GM23338 (cell line): ENCODE data around the gene TNS1. TPM values are rescaled to one million over a fixed set of nuclear protein-coding genes. Genes with fewer than 3 reads are reported as not detected.

ENCODE experiments used
- ATAC-seq: fragments of 200-7000 bp; cut with Tn5 transposase; 3 replicates; pipeline ENCODE4 v1.9.1; 2020
- DNase-seq: peaks from one replicate; pipeline ENCODE4 v3.0.0-alpha.2; 2015; ENCODE audit warnings: low spot score
- H2AFZ ChIP-seq: fragments of 200-600 bp; sonication (generic); 2 replicates; pipeline ENCODE4 v1.8.0; 2016; ENCODE audit warnings: antibody characterized with exemption, mild to moderate bottlenecking, moderate library complexity
- H3F3A ChIP-seq: fragments of 200-600 bp; sonication (generic); replicated peaks from 2 replicates; pipeline ENCODE4 v1.8.0; 2017; ENCODE audit warnings: antibody characterized with exemption, mixed run types, low read depth
- H3K27ac ChIP-seq: fragments of 200-600 bp; sonication (generic); 2 replicates; pipeline ENCODE4 v1.6.1; 2016; ENCODE audit warnings: low read depth
- H3K27me3 ChIP-seq: fragments of 200-600 bp; sonication (generic); 2 replicates; pipeline ENCODE4 v1.8.0; 2016; ENCODE audit warnings: mild to moderate bottlenecking, mixed run types, moderate library complexity; ENCODE audit not compliant: insufficient read depth
- H3K36me3 ChIP-seq: fragments of 200-600 bp; sonication (generic); 2 replicates; pipeline ENCODE4 v1.8.0; 2016; ENCODE audit warnings: mild to moderate bottlenecking; ENCODE audit not compliant: insufficient read depth
- H3K4me1 ChIP-seq: fragments of 200-600 bp; sonication (generic); 2 replicates; pipeline ENCODE4 v1.8.0; 2016; ENCODE audit warnings: mild to moderate bottlenecking, moderate library complexity; ENCODE audit not compliant: insufficient read depth
- H3K4me2 ChIP-seq: fragments of 200-600 bp; sonication (generic); 2 replicates; pipeline ENCODE4 v1.7.1; 2017; ENCODE audit warnings: mixed run types
- H3K4me3 ChIP-seq: fragments of 200-600 bp; sonication (generic); 2 replicates; pipeline ENCODE4 v1.6.1; 2016; ENCODE audit warnings: mixed run types
- H3K79me2 ChIP-seq: fragments of 200-600 bp; sonication (generic); replicated peaks from 2 replicates; pipeline ENCODE4 v1.8.0; 2017; ENCODE audit warnings: mild to moderate bottlenecking; ENCODE audit not compliant: insufficient read depth
- H3K9me2 ChIP-seq: fragments of 200-600 bp; sonication (generic); 2 replicates; pipeline ENCODE4 v1.8.0; 2017; ENCODE audit not compliant: insufficient read depth
- H4K20me1 ChIP-seq: fragments of 200-600 bp; sonication (generic); replicated peaks from 2 replicates; pipeline ENCODE4 v1.8.0; 2017; ENCODE audit warnings: mild to moderate bottlenecking; ENCODE audit not compliant: insufficient read depth
- H3K27ac Mint-ChIP-seq: 2 replicates; pipeline ENCODE4 v1.8.0; 2020; ENCODE audit warnings: inconsistent platforms, mild to moderate bottlenecking, moderate library complexity, mixed read lengths
- H3K27me3 Mint-ChIP-seq: 3 replicates; pipeline ENCODE4 v1.8.0; 2022; ENCODE audit warnings: low read depth, mild to moderate bottlenecking, moderate library complexity, mixed read lengths, inconsistent platforms; ENCODE audit not compliant: insufficient read depth, poor library complexity
- H3K36me3 Mint-ChIP-seq: 3 replicates; pipeline ENCODE4 v1.8.0; 2021; ENCODE audit warnings: low read depth, mild to moderate bottlenecking, inconsistent platforms, moderate library complexity, mixed read lengths
- H3K4me1 Mint-ChIP-seq: 3 replicates; pipeline ENCODE4 v1.8.0; 2020; ENCODE audit warnings: mild to moderate bottlenecking, inconsistent platforms, mixed read lengths
- H3K4me3 Mint-ChIP-seq: 3 replicates; pipeline ENCODE4 v1.8.0; 2021; ENCODE audit warnings: moderate library complexity, mild to moderate bottlenecking, inconsistent platforms, mixed read lengths
- H3K9me3 Mint-ChIP-seq: 3 replicates; pipeline ENCODE4 v1.8.0; 2020; ENCODE audit warnings: moderate library complexity, mild to moderate bottlenecking, inconsistent platforms, mixed read lengths
- CREB1 ChIP-seq: fragments of 250-450 bp; sonication (Bioruptor Pico); IDR thresholded peaks from 2 replicates; pipeline ENCODE4 v1.5.0; 2020; ENCODE audit warnings: low read depth, mild to moderate bottlenecking, moderate library complexity
- ETS1 ChIP-seq: IDR thresholded peaks from 2 replicates; pipeline ENCODE4 v1.6.1; 2016; ENCODE audit warnings: antibody characterized with exemption
- EZH2 ChIP-seq: fragments of 200-600 bp; sonication (generic); IDR thresholded peaks from one replicate; pipeline ENCODE4 v1.8.0; 2017; ENCODE audit warnings: antibody characterized with exemption, mild to moderate bottlenecking, low read depth; ENCODE audit not compliant: unreplicated experiment
- POLR2AphosphoS5 ChIP-seq: IDR thresholded peaks from 2 replicates; pipeline ENCODE4 v1.6.1; 2016; ENCODE audit warnings: antibody characterized with exemption, low read depth
- ZNF331 ChIP-seq: fragments of 250-450 bp; sonication (Bioruptor Pico); IDR thresholded peaks from 2 replicates; pipeline ENCODE4 v1.5.0; 2020; ENCODE audit warnings: low read depth, mild to moderate bottlenecking, moderate library complexity
- polyA plus RNA-seq: library from polyadenylated mRNA; unstranded; fragments of >200 nt; fragmentation: Nextera tagmentation; extraction: Ambion mirVana; gene quantifications from 2 replicates; pipeline ENCODE4 v1.2.1, GENCODE V29; 2016
- total RNA-seq: library from RNA; depleted of rRNA; stranded (reverse); fragments of >200 nt; shearing (Covaris generic); gene quantifications from 2 replicates; pipeline ENCODE4 v1.2.3, GENCODE V29; 2014
- TF ChIP-seq, protein P1 (sequence below), 2 experiments: fragments of 200-600 bp in 1 of 2; sonication (generic) in 1 of 2; conservative IDR thresholded peaks; 2 replicates each; pipeline versions ENCODE4 v1.5.1 to v1.6.1; 2016 to 2017; ENCODE audit warnings: antibody characterized with exemption in 2 of 2, low read depth in 2 of 2, mild to moderate bottlenecking in 2 of 2, moderate library complexity in 1 of 2
- TF ChIP-seq, protein P2 (sequence below): IDR thresholded peaks from one replicate; pipeline ENCODE4 v1.6.1; 2018; ENCODE audit warnings: antibody characterized with exemption; ENCODE audit not compliant: unreplicated experiment

The TNS1 gene
- total and polyA plus RNA-seq, 2 experiments from 2014 or later = 2.0 to 7.4 TPM

- H3K4me3 Mint-ChIP-seq = no peak overlapping the region
- H3K4me2 ChIP-seq = no peak overlapping the region
- no peaks in the 10 kb centered on the region for H3K27me3 ChIP-seq
- TF ChIP-seq ZNF331 (CRISPR knock-in tag) (no peak), CREB1 (no peak), EZH2 (no peak), ETS1 (no peak), POLR2AphosphoS5 (no peak)
- TF ChIP-seq, protein P1, sequence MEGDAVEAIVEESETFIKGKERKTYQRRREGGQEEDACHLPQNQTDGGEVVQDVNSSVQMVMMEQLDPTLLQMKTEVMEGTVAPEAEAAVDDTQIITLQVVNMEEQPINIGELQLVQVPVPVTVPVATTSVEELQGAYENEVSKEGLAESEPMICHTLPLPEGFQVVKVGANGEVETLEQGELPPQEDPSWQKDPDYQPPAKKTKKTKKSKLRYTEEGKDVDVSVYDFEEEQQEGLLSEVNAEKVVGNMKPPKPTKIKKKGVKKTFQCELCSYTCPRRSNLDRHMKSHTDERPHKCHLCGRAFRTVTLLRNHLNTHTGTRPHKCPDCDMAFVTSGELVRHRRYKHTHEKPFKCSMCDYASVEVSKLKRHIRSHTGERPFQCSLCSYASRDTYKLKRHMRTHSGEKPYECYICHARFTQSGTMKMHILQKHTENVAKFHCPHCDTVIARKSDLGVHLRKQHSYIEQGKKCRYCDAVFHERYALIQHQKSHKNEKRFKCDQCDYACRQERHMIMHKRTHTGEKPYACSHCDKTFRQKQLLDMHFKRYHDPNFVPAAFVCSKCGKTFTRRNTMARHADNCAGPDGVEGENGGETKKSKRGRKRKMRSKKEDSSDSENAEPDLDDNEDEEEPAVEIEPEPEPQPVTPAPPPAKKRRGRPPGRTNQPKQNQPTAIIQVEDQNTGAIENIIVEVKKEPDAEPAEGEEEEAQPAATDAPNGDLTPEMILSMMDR (conservative IDR thresholded peaks at IDR 0.05; ENCODE audit: low read depth in 2 of 2) = no peak
- TF ChIP-seq, protein P2, sequence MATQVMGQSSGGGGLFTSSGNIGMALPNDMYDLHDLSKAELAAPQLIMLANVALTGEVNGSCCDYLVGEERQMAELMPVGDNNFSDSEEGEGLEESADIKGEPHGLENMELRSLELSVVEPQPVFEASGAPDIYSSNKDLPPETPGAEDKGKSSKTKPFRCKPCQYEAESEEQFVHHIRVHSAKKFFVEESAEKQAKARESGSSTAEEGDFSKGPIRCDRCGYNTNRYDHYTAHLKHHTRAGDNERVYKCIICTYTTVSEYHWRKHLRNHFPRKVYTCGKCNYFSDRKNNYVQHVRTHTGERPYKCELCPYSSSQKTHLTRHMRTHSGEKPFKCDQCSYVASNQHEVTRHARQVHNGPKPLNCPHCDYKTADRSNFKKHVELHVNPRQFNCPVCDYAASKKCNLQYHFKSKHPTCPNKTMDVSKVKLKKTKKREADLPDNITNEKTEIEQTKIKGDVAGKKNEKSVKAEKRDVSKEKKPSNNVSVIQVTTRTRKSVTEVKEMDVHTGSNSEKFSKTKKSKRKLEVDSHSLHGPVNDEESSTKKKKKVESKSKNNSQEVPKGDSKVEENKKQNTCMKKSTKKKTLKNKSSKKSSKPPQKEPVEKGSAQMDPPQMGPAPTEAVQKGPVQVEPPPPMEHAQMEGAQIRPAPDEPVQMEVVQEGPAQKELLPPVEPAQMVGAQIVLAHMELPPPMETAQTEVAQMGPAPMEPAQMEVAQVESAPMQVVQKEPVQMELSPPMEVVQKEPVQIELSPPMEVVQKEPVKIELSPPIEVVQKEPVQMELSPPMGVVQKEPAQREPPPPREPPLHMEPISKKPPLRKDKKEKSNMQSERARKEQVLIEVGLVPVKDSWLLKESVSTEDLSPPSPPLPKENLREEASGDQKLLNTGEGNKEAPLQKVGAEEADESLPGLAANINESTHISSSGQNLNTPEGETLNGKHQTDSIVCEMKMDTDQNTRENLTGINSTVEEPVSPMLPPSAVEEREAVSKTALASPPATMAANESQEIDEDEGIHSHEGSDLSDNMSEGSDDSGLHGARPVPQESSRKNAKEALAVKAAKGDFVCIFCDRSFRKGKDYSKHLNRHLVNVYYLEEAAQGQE = no peak
- H3K9me2 ChIP-seq = no peaks in the 10 kb centered on the region
- peaks cover 37% of the 10 kb centered on the region for H3K4me1 Mint-ChIP-seq
- ATAC-seq = no peak
- H3K36me3 ChIP-seq = no peaks in the 10 kb centered on the region
- no peaks in the 10 kb centered on the region for H3K36me3 Mint-ChIP-seq
- H3K4me1 ChIP-seq = peaks cover 13% of the 10 kb centered on the region
- no peak overlapping the region for H2AFZ ChIP-seq
- DNase-seq = no peak
- peaks cover 18% of the 10 kb centered on the region for H3K27me3 Mint-ChIP-seq
- no peaks in the 10 kb centered on the region for H3F3A ChIP-seq
- no peak overlapping the region for H3K27ac ChIP-seq
- H3K9me3 Mint-ChIP-seq = no peaks in the 10 kb centered on the region
- H3K79me2 ChIP-seq = no peaks in the 10 kb centered on the region
- H4K20me1 ChIP-seq = no peaks in the 10 kb centered on the region
- no peak overlapping the region for H3K4me3 ChIP-seq
- no peak overlapping the region for H3K27ac Mint-ChIP-seq
Observed at GRCh38 chr2:218023636-218024035, 20.8 kb upstream of the TNS1 start.

GRCh38 chr2:218022851-218023530 lies 20.2 kb upstream of the TNS1 start:
- Histone ChIP-seq H3K27ac (no peak overlapping the region), H3K4me3 (no peak overlapping the region), H3K9me2 (no peaks in the 10 kb centered on the region), H2AFZ (no peak overlapping the region), H3F3A (no peaks in the 10 kb centered on the region), H3K27me3 (no peaks in the 10 kb centered on the region), H3K36me3 (no peaks in the 10 kb centered on the region), H3K4me1 (peaks cover 13% of the 10 kb centered on the region), H3K4me2 (no peak overlapping the region), H4K20me1 (no peaks in the 10 kb centered on the region), H3K79me2 (no peaks in the 10 kb centered on the region)
- Mint-ChIP-seq H3K9me3 (no peaks in the 10 kb centered on the region), H3K4me3 (no peak overlapping the region), H3K27me3 (peaks cover 18% of the 10 kb centered on the region), H3K4me1 (peaks cover 41% of the 10 kb centered on the region), H3K36me3 (no peaks in the 10 kb centered on the region), H3K27ac (no peak overlapping the region)
- TF ChIP-seq POLR2AphosphoS5 = no peak
- DNase-seq (no peak), ATAC-seq (no peak)
